GM19025 (cell line): ENCODE measurements around the gene HBS1L.

Source experiments
- ATAC-seq: cut with Tn5 transposase; IDR thresholded peaks from one replicate; pipeline ENCODE4 v1.9.1; 2021; ENCODE audit warnings: mild to moderate bottlenecking, low read depth, moderate library complexity; ENCODE audit not compliant: unreplicated experiment

The HBS1L gene

DNA sequence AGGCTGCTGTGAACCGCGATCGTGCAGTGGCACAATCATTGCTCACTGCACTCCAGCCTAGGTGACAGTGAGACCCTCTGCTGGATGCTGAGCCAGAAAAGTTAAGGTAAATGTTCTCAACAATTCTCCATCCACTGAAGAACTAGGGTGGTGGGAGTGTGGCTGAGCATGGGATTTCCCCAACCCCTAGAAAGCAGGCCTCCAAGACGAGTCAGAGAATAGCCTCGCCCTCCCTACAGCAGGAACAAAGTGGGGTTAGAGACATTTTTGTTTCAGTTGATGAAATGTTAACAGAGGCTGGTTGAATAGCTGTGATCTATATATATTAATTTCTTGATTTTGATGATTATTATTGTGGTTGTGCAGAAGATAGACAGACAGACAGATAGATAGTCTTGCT is 98.6 kb downstream of the HBS1L start:
- ATAC-seq, result no peak

DNA sequence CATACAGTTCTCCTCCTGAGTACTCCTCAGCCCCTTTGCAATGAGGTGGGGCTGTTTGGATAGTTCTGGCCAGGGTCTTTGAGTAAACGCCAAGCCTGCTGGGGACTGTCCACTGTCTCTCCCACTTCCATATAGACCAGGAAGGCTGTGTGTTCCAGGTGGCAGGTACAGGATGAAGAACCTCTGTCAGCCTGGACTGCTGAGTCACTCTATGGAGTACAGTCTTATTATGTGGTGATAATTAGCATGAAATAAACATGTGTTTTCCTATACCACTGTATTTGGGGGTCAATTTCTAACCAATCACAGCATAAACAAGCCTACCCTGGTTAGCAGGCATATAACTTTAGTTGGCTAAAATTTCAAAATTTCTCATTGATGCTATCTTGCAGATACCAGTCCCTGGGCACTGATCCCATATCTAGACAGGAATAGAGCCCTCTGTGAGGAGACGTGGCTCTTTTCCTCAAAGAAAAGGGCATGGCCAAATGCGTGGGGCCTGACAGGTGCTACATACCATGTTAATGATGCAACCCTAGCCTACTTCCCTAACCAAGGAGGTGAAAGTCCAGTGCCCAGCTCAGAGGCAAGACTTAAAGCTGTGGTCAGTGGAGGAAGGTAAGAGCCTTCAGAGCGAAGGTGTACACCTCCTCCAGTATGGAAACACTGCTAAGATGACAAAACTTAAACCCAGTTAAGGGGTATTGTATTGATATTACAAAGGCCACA is 100.2 kb downstream of the HBS1L start:
- no peak for ATAC-seq

DNA sequence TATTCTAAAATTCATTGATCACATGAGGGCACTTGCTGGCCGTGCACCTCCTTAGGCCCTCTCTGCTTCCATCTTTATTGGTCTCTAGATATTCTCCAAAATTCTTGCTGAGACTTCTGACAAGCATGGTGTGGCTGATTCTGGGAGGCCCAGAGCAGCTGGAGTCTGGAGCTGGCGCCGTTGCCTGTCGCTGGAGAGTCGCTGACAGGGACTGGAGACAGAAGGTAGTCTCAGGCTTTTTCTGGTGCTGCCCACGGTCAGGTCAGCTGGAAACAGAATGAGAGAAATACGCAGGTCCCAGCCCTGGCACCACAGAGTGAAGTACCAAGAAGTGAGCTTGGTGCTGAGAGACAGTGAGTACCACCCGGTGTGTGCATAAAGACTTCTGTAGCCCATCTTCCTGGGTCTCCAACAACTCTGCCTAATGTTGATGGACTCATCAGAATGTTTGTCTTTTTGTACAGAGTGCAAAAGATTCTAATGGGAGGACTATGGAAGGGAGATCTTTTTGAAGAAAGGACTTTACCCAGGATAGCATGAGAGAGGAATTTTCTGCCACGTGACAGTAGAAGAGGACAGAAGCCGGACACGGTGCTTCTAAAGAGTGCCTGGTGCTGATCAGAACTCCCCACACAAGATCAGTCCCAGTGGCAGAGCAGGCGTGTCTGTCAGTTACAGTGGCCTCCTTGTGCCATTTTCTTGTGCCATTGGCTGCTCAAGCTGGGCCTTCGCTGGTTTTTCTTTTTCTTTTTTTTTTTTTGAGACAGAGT is 102.9 kb downstream of the HBS1L start:
- no peak for ATAC-seq

DNA sequence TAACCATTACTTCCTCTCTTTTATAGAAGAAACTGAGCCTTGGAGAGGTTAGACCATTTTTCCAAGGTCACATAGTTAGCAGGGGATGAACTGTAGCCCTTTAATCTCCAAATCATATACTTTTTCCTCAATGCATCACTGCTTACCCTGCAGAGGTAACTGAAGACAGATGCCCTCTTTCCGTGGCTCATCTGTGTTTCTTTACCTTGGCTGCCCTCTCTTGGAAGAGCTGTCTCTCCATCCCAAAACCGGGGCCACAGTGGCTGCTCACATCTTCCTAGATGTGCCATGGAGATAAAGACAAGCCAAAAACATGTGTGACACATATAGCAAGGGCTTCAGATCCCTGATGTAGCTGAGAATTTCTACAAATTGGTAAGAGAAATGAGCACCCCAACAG is 104.1 kb downstream of the HBS1L start:
- ATAC-seq, result no peak

DNA sequence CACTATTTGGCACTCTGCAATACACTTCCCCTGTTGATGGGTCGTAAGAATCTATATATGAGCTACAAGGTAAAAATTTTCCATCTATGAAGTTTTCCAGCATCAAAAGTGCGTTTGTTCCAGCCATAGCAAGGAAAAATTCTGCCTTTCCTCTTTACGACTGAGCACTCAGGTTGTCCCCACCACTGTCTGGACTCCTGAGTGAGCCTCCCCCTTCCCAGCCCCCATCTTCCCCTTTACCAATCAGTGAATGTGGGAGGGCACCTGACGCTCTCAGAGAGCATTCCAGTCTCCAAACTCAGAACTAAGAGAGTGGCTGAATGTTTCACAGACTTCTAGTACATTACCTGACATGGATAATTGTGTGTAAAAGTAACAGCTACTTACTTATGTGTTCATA is 104.7 kb downstream of the HBS1L start, which contains the start of gene ALDH8A1:
Gene ALDH8A1, minus strand, starts transcription at position 175 of the 400 bp plus-strand sequence. Its CDS starts 48 bp downstream, at position 127.
- ATAC-seq, result no peak

DNA sequence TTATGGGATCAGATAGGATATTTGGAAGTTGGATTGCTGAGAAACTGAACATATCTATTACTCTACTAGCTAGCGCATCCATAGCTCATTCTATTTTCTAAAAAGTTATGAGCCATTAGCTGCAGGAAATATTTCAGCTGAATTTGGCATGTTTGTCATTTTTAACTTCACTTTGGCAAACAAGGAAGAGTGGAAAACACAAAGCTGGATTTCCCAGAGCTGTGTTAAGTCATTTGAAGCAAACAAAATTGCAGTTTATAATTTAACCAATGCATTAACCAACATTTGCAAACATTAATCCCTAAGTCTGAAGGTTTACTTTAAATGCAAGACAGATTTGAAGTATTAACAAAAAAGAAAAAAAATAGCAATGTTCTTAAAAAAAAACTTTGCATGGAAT is 105.9 kb downstream of the HBS1L start:
- ATAC-seq, result no peak

DNA sequence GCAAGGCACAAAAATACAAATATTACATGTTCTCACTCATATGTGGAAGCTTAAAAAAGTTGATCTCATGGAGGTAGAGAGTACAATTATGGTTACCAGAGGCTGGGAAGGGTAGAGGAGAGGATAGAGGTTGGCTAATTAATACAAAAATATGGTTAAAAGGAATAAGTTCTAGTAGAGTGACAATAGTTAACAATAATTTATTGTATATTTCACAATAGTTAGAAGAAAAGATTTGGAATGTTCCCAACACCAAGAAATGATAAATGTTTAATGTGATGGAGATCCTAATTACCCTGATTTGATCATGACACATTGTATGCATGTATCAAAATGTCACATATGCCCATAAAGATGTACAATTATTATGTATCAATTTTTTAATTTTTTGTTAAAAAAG is 106.5 kb downstream of the HBS1L start:
- ATAC-seq, result no peak

DNA sequence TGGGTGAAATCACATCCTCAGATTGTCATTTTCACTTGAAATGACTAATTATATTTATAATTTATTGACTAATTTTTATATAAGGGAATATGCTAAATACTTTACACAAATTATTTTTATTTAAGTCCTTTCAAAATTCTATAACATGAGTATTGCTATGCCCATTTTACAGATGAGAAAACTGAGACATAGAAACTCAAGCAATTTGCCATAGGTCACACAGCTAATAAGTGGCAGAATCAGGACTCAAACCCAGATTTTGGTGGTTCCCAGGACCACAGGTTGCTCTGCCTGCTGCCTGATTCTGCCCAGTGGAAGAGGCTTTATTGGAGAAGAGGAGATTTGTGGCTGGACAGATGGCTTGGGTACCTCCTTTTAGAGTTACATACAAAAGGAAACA is 109.6 kb downstream of the HBS1L start:
- ATAC-seq, result no peak

DNA sequence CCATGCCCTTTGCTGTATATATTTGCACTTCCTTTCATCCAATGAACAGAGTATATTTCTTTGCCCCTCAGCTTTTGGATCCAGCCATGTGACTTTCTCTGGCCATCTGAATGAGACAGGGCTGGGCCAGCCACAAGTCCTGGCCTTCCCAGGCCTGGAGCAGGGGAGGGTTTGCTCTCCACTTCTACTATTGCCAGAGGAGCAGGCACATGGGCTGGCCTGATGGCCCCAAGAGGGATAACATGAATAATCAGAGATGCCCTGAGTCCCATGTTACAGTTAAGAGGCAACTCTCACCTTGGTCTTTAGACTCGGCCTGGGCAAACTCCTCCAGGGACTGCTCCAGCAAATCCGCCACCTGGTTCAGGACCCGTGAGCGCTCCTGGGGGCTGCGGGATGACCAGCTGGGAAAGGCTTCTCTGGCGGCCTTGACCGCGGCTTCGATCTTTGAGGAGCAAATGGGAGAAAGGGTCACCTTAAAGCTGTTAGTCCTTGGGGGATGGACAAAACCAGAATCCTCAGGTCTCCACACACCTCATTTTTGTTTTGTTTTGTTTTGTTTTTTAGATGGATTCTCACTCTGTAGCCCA is 111.0 kb downstream of the HBS1L start:
- ATAC-seq, result no peak

DNA sequence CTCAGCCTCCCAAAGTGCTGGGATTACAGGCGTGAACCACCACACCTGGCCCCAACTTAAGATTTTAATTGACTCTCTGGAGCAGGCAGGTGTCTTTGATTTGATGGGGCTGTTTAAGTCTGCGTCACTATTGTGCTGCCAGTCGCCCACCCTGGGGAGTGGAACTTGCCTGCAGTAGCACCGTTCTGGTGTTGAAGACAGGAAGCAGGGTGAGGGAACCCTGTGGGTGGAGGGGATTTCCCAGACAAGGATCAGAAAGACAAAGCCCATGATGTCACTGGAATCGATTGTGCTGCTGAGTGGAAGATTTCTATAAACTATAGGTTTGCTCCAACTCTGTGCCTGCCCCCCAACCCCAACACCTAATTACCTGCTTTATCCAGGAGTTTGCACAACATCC is 115.7 kb downstream of the HBS1L start:
- ATAC-seq, result peak; percentile 78

DNA sequence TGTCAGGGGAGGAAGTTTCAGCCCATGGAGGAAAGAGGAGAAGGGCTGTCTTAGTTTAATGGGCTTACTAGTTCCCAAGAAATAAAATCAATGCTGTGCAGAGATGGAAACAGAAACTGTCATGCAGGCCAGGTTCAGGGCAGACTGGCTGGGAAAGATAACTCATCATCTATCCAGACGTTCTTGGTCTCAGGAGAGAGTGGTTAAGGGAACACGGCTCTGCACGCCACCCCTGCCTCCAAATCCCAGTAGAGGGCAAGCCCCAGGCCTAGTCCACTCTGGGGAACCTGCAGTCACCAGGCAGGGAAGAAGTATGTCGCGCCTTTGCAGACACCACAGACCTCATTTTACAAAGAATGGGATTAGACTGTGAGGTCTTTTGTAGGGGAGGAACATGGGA is 117.2 kb downstream of the HBS1L start:
- ATAC-seq, result no peak

DNA sequence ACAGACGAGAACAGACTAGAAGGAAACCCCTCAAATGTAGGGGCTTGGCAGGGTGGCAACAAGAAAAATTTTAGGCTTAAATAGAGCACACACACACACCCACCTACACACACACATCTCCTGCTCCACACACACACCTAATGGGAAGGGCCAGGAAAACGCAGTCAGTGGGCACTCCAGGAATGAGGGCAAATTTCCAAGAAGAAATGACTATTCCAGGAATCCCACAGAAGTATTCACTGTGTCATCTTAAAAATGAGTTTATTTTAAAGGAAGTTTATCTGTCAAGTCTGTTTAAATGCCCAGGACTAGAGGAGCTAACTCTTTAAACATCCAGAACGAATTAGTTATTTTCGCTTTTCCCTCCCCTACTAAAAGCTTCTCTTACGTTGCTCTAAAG is 117.7 kb downstream of the HBS1L start:
- ATAC-seq, result no peak

DNA sequence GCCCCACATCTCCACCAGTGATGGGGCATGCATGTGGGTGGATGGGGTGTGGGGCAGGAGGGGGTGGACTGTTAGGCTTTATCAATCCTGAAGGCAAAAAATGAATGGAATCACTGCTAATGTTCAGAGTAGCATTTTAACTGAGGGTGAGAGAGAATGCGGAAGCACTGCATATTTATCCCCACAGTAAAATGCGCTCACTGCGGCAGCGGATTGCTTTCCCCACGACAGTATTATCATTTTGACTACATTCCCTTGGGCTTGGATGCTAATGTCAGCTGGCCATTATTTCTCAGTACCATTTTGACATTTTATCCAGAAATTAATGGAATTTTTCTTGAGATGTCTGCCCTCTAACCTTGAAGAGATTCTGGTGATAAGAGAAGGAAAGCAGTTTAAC is 118.1 kb downstream of the HBS1L start:
- ATAC-seq, result no peak

DNA sequence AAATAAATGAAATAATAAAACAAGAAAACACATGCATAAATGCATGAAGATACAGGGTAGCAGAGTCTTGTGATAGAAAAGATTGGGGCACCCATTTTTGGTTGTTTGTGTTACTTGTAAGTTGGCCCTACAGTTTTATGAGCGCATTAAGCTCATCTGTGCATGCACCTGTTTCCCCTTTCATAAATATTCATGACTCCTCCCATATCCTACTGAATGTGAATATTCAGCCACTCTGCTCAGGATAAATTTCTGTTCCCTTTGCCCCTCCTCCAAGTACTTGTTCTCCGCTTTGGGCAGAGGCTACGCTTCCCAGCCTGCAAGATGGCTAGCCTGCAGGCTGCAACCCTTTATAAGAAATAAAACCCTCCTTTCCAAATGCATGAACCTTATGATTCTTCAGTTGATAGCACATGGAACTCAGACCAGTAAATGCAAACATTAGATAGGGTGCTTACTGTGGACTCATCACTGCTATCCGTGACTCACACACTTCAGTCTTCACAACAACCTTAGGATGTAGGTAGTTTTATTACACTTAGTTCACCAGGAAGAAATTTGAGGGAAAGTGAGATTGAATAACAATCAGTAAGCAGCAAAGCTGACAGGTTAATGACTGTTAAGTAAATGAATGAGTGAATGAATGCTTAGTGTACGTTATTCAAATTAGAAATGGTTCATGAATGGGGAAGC is 119.7 kb downstream of the HBS1L start:
- no peak for ATAC-seq

DNA sequence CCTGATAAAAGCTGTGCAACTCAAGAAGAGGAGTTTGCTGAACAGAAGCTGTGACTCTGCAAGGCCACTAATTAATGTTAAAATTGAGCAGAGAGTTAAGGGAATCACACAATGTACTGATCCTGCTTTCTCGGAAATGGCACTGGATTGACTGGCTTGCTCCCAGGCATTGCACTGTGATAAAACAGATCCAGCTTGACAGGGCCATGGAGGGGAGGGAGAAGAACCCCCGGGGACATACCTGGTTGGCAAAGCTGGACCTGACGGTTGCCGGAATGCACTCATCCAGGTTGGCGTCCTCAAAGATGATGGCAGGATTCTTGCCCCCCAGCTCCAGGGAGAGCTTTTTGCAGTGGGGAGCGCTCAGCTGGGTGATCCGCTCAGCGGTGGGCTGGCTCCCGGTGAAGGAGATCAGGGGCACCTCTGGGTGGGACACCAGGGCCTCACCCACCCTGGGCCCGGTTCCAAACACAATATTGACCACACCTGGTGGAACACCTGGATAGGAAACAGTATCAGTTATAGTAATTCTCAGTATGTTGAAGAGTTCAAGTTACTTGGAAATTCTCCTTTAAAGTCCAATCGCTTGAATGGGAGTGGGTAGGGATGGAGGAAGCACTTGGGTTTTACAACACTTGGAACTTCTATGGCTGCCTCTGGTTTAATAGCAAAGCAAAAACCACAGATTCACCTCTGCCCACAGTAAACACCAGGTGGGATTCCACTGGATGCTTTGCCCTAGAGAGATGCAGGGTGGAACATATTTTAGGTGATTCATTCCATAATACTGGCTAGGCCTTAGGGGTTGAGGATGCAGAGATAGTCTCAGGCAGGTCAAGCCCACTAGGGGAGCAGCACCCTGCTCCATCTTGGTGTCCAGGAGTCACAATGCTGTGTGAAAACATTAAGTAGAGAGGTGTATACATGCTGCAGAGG is 121.8 kb downstream of the HBS1L start:
- ATAC-seq, result no peak

DNA sequence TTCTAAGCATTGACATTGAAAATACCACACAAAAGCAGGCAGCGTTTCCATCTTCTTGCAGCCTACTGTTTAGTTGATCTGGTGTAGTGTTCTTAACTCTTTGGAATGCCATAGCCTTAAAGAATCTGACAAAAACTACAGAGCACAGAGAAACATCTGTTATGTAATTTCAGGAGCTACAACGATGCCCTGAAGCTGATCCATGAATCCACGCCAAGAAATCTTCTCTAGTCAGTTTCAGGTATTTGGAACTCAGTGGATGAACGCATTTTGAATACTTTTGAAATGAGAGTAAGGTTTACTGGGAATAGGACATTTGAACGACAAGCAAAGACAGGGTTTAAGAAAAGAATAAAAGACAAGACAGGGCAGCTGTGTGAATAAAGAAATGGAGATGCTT is 122.5 kb downstream of the HBS1L start:
- no peak for ATAC-seq

DNA sequence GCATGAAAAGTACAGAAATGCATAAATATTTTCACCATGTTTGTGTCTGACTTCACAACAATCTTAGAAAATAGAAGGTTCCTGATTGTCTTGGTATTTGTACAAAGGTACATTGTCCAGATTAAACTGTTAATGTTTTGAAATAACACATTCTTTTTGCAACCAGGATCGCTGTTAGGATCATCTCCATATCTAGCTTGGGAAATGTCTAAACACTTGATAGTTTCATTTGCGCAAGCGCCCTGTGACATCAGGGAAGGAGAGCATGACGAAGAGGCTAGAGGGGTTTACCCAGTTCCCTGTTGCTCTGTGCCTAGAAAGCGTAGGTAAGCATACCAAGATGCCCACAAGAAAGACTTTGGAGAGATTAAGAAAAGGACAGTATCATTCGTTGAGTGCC is 124.2 kb downstream of the HBS1L start:
- ATAC-seq, result no peak

DNA sequence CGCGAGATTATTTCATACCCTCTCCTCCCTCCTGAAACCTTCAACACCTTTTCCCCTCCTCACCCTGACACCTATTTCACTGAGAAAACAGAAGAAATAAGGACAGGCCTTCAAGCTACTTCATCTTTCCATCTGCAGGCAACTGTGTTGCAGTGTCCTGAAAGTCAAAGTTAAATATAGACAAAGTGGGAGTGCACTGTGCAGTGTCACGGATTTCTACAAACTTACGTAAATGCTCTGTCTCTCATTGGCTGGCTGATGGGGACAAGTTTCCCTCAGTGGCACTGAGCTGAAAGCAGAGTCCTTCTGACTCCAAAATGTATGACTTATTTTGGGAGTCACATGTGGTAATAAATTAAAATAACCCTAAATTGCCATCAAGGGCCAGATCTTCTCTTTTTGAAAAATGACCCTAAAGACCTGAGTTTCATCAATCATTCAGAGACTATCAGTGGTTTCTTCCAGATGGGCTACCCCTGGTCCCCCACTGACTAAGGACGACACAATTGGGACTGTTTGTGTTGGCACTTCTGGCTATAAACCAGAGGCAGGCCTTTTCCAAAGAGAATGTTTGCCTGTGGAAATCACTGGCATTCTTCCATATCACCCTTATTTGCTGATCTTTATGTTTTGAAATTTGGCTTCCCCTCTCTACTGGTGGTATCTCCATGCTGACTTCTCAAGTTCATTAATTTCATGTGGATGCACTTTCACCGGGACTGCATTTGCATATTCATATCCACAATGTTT is 126.3 kb downstream of the HBS1L start:
- no peak for ATAC-seq

DNA sequence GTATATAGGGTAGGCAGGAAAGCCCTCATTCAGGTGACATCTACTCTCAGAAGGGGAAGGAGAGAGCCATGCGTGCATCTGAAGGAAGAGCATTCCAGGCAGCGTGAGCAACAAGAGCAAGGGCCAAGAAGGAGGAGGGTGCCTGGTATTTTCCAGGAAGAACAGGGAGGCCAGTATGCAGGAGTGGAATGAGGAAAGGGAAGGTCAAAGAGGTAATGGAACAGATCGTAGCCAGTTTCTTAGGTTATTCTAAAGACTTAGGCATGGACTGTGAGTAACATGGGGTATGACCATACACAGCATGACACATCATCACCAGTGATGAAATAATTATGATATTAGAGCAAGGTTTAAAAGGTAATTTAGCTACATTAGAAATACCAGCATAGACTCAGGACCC is 128.8 kb downstream of the HBS1L start:
- no peak for ATAC-seq
